Gastroesophageal sphincter (tissue), 4 donors: ENCODE measurements around the gene CCT7. TPM values are rescaled to one million over a fixed set of nuclear protein-coding genes. Genes with fewer than 3 reads are reported as not detected.

Experiments used
- ATAC-seq: fragments of 150-250 bp; one replicate; pipeline ENCODE4 v1.9.1; 2016; ENCODE audit warnings: mild to moderate bottlenecking, moderate library complexity
- H3K27ac ChIP-seq, 4 donors: fragments of 200-600 bp; sonication (generic) in 3 of 4; 1 replicate in 3 of 4; 2 replicates in 1 of 4; pipeline ENCODE4 v1.5.1; 2016 to 2019
- H3K27me3 ChIP-seq: fragments of 200-600 bp; sonication (generic); one replicate; pipeline ENCODE4 v1.5.1; 2019
- H3K36me3 ChIP-seq, 2 donors: fragments of 200-600 bp; sonication (generic); one replicate each; pipeline ENCODE4 v1.5.1; 2019; ENCODE audit warnings: control low read depth in 1 of 2
- H3K4me1 ChIP-seq, 3 donors: fragments of 200-600 bp; sonication (generic); 1 replicate in 2 of 3; 2 replicates in 1 of 3; pipeline ENCODE4 v1.5.1; 2016 to 2019; ENCODE audit warnings: control low read depth in 2 of 3
- H3K4me3 ChIP-seq, 2 donors: fragments of 200-600 bp; sonication (generic); one replicate each; pipeline ENCODE4 v1.5.1; 2019; ENCODE audit warnings: mild to moderate bottlenecking in 1 of 2, moderate library complexity in 1 of 2
- H3K9me3 ChIP-seq, 3 donors: fragments of 200-600 bp; sonication (generic); one replicate each; pipeline ENCODE4 v1.5.1; 2017 to 2019; ENCODE audit warnings: control low read depth in 2 of 3
- EP300 ChIP-seq: sonication (generic); formaldehyde crosslinking; IDR thresholded peaks from one replicate; pipeline ENCODE4 v1.6.1; 2017; ENCODE audit warnings: antibody characterized with exemption, mild to moderate bottlenecking
- POLR2A ChIP-seq, 2 donors: fragments of 450-650 bp; IDR thresholded peaks; one replicate each; pipeline ENCODE4 v1.6.1; 2017; ENCODE audit warnings: antibody characterized with exemption in 2 of 2, mild to moderate bottlenecking in 2 of 2, moderate library complexity in 1 of 2
- POLR2AphosphoS5 ChIP-seq: sonication (generic); formaldehyde crosslinking; IDR thresholded peaks from one replicate; pipeline ENCODE4 v1.6.1; 2017; ENCODE audit warnings: antibody characterized with exemption
- WGBS, 2 donors: methylation state at CpG; one replicate each; pipeline ENCODE4 v1.1.5; 2018; ENCODE audit warnings: low coverage in 1 of 2; 5-methylcytosine and 5-hydroxymethylcytosine counted together
- total RNA-seq, 4 donors: library from RNA; depleted of rRNA; stranded (reverse); fragments of >200 nt; gene quantifications; one replicate each; pipeline ENCODE4 v1.1.0, GENCODE V29; 2016
- TF ChIP-seq, protein P1 (sequence below), 4 experiments: fragments of 200-600 bp in 2 of 4; fragments of 450-650 bp in 2 of 4; sonication (generic) in 1 of 4; IDR thresholded peaks; one replicate each; pipeline ENCODE4 v1.5.1; 2017 to 2019; ENCODE audit warnings: antibody characterized with exemption in 4 of 4, mild to moderate bottlenecking in 2 of 4, moderate library complexity in 2 of 4

The CCT7 gene
- total RNA-seq, 4 donors from 2014 or later: 221 to 258 (median 240) TPM

DNA sequence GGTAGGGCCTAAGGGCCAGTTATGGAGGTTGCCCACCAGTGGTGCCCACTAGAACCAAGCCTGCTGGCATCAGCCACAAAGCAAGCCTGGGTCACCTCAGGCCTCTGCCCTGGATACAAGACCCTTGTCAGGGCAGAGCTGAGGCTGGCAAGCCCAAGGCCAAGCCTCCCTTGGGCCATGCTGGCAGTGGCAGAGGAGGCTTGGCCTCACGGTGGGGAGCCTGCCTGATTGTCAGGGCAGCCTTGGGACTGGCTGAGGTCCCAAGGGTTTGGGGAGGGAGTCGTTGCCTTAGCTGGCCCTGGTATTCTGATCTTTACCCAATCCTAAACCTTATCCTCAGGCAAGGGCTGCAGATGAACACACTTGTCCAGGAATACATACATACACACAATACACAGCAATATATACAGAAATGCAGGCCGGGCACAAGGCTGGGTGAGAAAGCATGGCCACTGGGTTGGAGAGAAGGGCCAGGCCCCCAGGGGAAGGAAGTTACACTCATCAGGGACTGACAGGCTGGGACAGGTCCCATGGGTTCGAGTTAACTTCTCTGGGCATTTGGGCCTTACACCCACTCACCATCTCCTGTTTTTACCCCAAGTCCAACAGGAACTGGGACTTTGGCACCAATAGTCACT lies 21.0 kb downstream of the CCT7 start:
- H3K4me1 ChIP-seq: no peaks in the 10 kb centered on the region
- ATAC-seq: no peak
- peaks cover 0 to 53% of the 10 kb centered on the region in 2 donors for H3K36me3 ChIP-seq
- WGBS, 2 donors: 53% methylated on average over 2 of the region's 4 CpGs; no CpG with 5 or more reads in 1 of the 2 donors
- H3K27me3 ChIP-seq: no peaks in the 10 kb centered on the region
- H3K9me3 ChIP-seq: no peaks in the 10 kb centered on the region
- no peak overlapping the region for H3K27ac ChIP-seq
- H3K4me3 ChIP-seq: no peak overlapping the region
- TF ChIP-seq, protein P1, sequence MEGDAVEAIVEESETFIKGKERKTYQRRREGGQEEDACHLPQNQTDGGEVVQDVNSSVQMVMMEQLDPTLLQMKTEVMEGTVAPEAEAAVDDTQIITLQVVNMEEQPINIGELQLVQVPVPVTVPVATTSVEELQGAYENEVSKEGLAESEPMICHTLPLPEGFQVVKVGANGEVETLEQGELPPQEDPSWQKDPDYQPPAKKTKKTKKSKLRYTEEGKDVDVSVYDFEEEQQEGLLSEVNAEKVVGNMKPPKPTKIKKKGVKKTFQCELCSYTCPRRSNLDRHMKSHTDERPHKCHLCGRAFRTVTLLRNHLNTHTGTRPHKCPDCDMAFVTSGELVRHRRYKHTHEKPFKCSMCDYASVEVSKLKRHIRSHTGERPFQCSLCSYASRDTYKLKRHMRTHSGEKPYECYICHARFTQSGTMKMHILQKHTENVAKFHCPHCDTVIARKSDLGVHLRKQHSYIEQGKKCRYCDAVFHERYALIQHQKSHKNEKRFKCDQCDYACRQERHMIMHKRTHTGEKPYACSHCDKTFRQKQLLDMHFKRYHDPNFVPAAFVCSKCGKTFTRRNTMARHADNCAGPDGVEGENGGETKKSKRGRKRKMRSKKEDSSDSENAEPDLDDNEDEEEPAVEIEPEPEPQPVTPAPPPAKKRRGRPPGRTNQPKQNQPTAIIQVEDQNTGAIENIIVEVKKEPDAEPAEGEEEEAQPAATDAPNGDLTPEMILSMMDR (IDR thresholded peaks at IDR 0.05): no peak
- TF ChIP-seq POLR2AphosphoS5 (no peak), EP300 (no peak), POLR2A (IDR thresholded peaks at IDR 0.05) (no peak)

- Histone ChIP-seq H3K36me3 (peaks cover 0 to 43% of the 10 kb centered on the region in 2 donors), H3K4me1 (no peaks in the 10 kb centered on the region), H3K4me3 (no peak overlapping the region), H3K27me3 (no peaks in the 10 kb centered on the region), H3K27ac (no peak overlapping the region), H3K9me3 (no peaks in the 10 kb centered on the region)
- no peak for ATAC-seq
- TF ChIP-seq POLR2AphosphoS5 (no peak), POLR2A (IDR thresholded peaks at IDR 0.05) (no peak), EP300 (no peak)
- TF ChIP-seq, protein P1 (IDR thresholded peaks at IDR 0.05): no peak
- 90% methylated on average over 2 of the region's 5 CpGs; no CpG with 5 or more reads in 1 of the 2 donors for WGBS, 2 donors
Observed at GRCh38 chr2:73255907-73256617, 22.0 kb downstream of the CCT7 start.

DNA sequence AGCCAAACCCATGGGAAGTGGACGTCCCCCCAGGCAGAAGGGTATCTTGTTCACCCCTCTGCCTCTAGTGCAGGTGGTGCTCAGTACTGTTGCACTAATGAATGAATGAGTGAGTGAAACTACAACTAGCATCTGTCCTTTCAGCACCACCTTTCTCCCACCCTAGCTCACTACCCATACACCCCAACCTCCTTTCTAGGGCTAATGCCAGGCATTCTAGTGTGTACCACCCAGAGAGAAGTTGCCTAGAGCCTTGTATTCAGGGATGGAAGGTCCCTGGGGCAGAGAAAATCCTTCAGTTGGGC lies 22.5 kb downstream of the CCT7 start:
- ATAC-seq: no peak
- Histone ChIP-seq H3K4me1 (no peaks in the 10 kb centered on the region), H3K9me3 (no peaks in the 10 kb centered on the region), H3K27ac (no peak overlapping the region), H3K4me3 (no peak overlapping the region), H3K36me3 (peaks cover 0 to 38% of the 10 kb centered on the region in 2 donors), H3K27me3 (no peaks in the 10 kb centered on the region)
- WGBS, 2 donors: 44% methylated on average over 1 of the region's 1 CpG; no CpG with 5 or more reads in 1 of the 2 donors
- TF ChIP-seq, protein P1 (IDR thresholded peaks at IDR 0.05): no peak
- TF ChIP-seq POLR2AphosphoS5: no peak
- TF ChIP-seq EP300: no peak
- no peak for TF ChIP-seq POLR2A (IDR thresholded peaks at IDR 0.05)

GRCh38 chr2:73257021-73257420 lies 22.9 kb downstream of the CCT7 start:
- Histone ChIP-seq H3K4me3 (no peak overlapping the region), H3K27me3 (no peaks in the 10 kb centered on the region), H3K36me3 (peaks cover 0 to 34% of the 10 kb centered on the region in 2 donors), H3K27ac (no peak overlapping the region), H3K4me1 (no peaks in the 10 kb centered on the region), H3K9me3 (no peaks in the 10 kb centered on the region)
- ATAC-seq: no peak
- 94% methylated on average over 2 of the region's 2 CpGs; no CpG with 5 or more reads in 1 of the 2 donors for WGBS, 2 donors
- TF ChIP-seq POLR2AphosphoS5: no peak
- TF ChIP-seq, protein P1 (IDR thresholded peaks at IDR 0.05): no peak
- TF ChIP-seq EP300: no peak
- no peak for TF ChIP-seq POLR2A (IDR thresholded peaks at IDR 0.05)
